ENCODE measurements around the gene ITIH1. TPM values are rescaled to one million over a fixed set of nuclear protein-coding genes. Genes with fewer than 3 reads are reported as not detected.
A peak's percentile ranks its signal among the peaks of the same experiment; 100 is the strongest.

ITIH1 gene
- polyA plus RNA-seq, 2 of the 4 experiments (the other 2 are of a cell fraction) = not detected

GRCh38 chr3:52798376-52798977 is 21.1 kb downstream of the ITIH1 start:
- DNase-seq (ENCODE audit: low read depth in 1 of 2, low spot score in 1 of 2) = no peak
- no peak for TF ChIP-seq CBX2 (IDR thresholded peaks at IDR 0.05; ENCODE audit: borderline replicate concordance, low read depth)
- no peak for TF ChIP-seq TFCP2L1 (CRISPR knock-in tag; IDR thresholded peaks at IDR 0.05)
- TF ChIP-seq HMGXB4 (CRISPR knock-in tag; IDR thresholded peaks at IDR 0.05; ENCODE audit: borderline replicate concordance) = no peak
- TF ChIP-seq RNF2 (IDR thresholded peaks at IDR 0.05; ENCODE audit: borderline replicate concordance, low read depth) = no peak
- no peak for TF ChIP-seq JUNB (IDR thresholded peaks at IDR 0.05)
- Histone ChIP-seq H3K9me3 (no peaks in the 10 kb centered on the region), H3K4me1 (no peaks in the 10 kb centered on the region), H3K27ac (no peak overlapping the region), H3K4me3 (no peak overlapping the region), H3K4me2 (no peak overlapping the region)
- ATAC-seq = peak; percentile 8 to 31; a peak in 3 of 6 replicates
- ChIA-PET POLR2A (interaction anchor here (0.9 kb wide), 1 partner anchor 28 kb away, joined by 3 read pairs; the partner anchor contains the start of gene NEK4), CTCF (interaction anchor here (0.5 to 1.8 kb wide), 4 partner anchors 10 to 85 kb away, joined by 3 to 7 read pairs (median 4); no protein-coding TSS in a partner anchor)
- FAIRE-seq = no peak
- WGBS (ENCODE audit: missing lambda C conversion rate) = 64% methylated on average over 7 of the region's 10 CpGs

GRCh38 chr3:52798978-52799476 is 21.6 kb downstream of the ITIH1 start:
- FAIRE-seq (no peak), ATAC-seq (peak; percentile 41 to 83; a peak in 3 of 6 replicates), DNase-seq (ENCODE audit: low read depth in 1 of 2, low spot score in 1 of 2) (peak; percentile 36 to 52)
- Histone ChIP-seq H3K4me3 (no peak overlapping the region), H3K27ac (no peak overlapping the region), H3K4me2 (no peak overlapping the region), H3K9me3 (no peaks in the 10 kb centered on the region), H3K4me1 (no peaks in the 10 kb centered on the region)
- ChIA-PET POLR2A (interaction anchor here (0.9 kb wide), 1 partner anchor 28 kb away, joined by 3 read pairs; the partner anchor contains the start of gene NEK4), CTCF (interaction anchor here (0.5 to 1.8 kb wide), 3 partner anchors 9 to 85 kb away, joined by 3 to 7 read pairs (median 4); no protein-coding TSS in a partner anchor)
- WGBS (ENCODE audit: missing lambda C conversion rate) = 43% methylated on average over 8 of the region's 14 CpGs
- no peak for TF ChIP-seq CEBPB (IDR thresholded peaks at IDR 0.05)
- no peak for TF ChIP-seq ELK1 (IDR thresholded peaks at IDR 0.05; ENCODE audit: low read depth, low read length)
- no peak for TF ChIP-seq FOSL2 (IDR thresholded peaks at IDR 0.05)
- no peak for TF ChIP-seq FOSL2 (CRISPR knock-in tag; IDR thresholded peaks at IDR 0.05)
- no peak for TF ChIP-seq HMGXB4 (CRISPR knock-in tag; IDR thresholded peaks at IDR 0.05; ENCODE audit: borderline replicate concordance)
- TF ChIP-seq EHF (CRISPR knock-in tag; IDR thresholded peaks at IDR 0.05) = no peak
- no peak for TF ChIP-seq PHF8 (IDR thresholded peaks at IDR 0.05; ENCODE audit: borderline replicate concordance, low read depth)
- no peak for TF ChIP-seq NFE2L2 (conservative IDR thresholded peaks at IDR 0.05; ENCODE audit: low read length)
- no peak for TF ChIP-seq POLR2A (IDR thresholded peaks at IDR 0.05; ENCODE audit: low read length)
- TF ChIP-seq JUN (IDR thresholded peaks at IDR 0.05) = no peak
- 0 out of 5 replicates have a peak, but pooled peaks of 1 of the 2 experiments have one; percentile 3 for TF ChIP-seq RAD21 (conservative IDR thresholded peaks at IDR 0.05 in 1 of 2, IDR thresholded peaks at IDR 0.05 in 1 of 2)
- TF ChIP-seq ZC3H11A (IDR thresholded peaks at IDR 0.05) = no peak
- TF ChIP-seq USF2 (IDR thresholded peaks at IDR 0.05) = no peak
- TF ChIP-seq POLR2AphosphoS2 (conservative IDR thresholded peaks at IDR 0.05; ENCODE audit: low read length) = no peak
- no peak for TF ChIP-seq EHMT2 (IDR thresholded peaks at IDR 0.05; ENCODE audit: low read depth)
- no peak for TF ChIP-seq MYC (IDR thresholded peaks at IDR 0.05; ENCODE audit: borderline replicate concordance, low read length)
- no peak for TF ChIP-seq FOSB (CRISPR knock-in tag; IDR thresholded peaks at IDR 0.05)
- TF ChIP-seq CTCF (IDR thresholded peaks at IDR 0.05) = peak; percentile 33

All from A549 (cell line).